ENCODE data around the gene NEK8. TPM values are rescaled to one million over a fixed set of nuclear protein-coding genes. Genes with fewer than 3 reads are reported as not detected.
A peak's percentile ranks its signal among the peaks of the same experiment; 100 is the strongest.

The NEK8 gene
- total and polyA plus RNA-seq, 9 of the 15 experiments (the other 6 are each of a cell fraction or from before 2014, with no cell fraction given): 0.98 to 16.6 (median 4.6) TPM

DNA sequence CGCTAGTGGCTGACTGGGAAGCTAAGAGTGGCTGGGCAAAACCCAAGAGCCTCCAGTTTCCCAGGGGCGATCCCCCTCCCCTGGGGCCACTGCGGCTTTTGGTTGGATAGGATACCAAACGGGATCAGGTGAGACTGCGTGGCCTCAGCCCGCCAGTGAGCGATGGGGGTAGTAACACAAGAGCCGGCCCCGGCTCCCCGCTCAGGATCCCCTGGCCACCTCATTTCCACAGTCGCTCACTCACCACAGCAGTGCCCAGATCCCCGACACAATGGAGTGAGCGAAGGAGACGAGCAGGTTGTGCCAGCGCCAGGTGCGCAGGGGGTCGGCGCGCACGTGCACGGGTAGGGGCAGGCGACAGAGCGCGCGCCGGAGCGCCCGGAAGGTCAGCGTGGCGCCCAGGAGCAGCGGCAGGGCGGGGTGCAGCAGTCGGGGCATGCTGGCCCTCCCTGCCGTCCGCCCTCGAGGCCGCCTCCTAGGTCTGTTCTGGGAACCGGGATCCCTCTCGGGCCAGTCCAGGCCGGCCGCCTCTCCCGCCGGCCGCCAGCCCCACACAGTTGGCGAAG is 2.8 kb upstream of the NEK8 start:
- intact Hi-C loops (cut with micrococcal nuclease) (loop anchor here (2.0 to 10.0 kb wide), 7 partner anchors 87 to 389 kb away; partner anchors contain the start of genes DHRS13 and SPAG5), in situ Hi-C loops (cut with MboI) (no loop called here)
- ATAC-seq: peak; percentile 12
- Histone ChIP-seq H3K4me3 (peak overlapping the region; percentile 83), H3K9me1 (ENCODE audit: control insufficient read depth, insufficient read depth, low read length) (no peaks in the 10 kb centered on the region), H3K27ac (ENCODE audit: extremely low read depth, low read depth, low read length) (peak overlapping the region; percentile 95), H3K9me3 (replicated peaks; ENCODE audit: control insufficient read depth, insufficient read depth, low read depth, low read length) (no peaks in the 10 kb centered on the region), H4K20me1 (replicated peaks; ENCODE audit: control insufficient read depth, insufficient read depth, low read length) (peaks cover 42% of the 10 kb centered on the region), H2AFZ (ENCODE audit: low read depth, low read length) (peak overlapping the region; percentile 58), H3K79me2 (ENCODE audit: control insufficient read depth, insufficient read depth, low read length) (peaks cover 63% of the 10 kb centered on the region), H3K27me3 (ENCODE audit: control insufficient read depth in 2 of 2, insufficient read depth in 2 of 2, low read length in 2 of 2) (no peaks in the 10 kb centered on the region), H3K4me2 (ENCODE audit: insufficient read depth, low read length) (peak overlapping the region; percentile 99), H3K9ac (ENCODE audit: insufficient read depth in 1 of 2, low read depth in 2 of 2, low read length in 2 of 2) (peak overlapping the region; percentile 96 to 100), H3K36me3 (ENCODE audit: control insufficient read depth, insufficient read depth, low read length) (peaks cover 49% of the 10 kb centered on the region), H3K4me1 (replicated peaks in 1 of 2; ENCODE audit: control insufficient read depth in 2 of 2, insufficient read depth in 2 of 2, low read length in 2 of 2) (peaks cover 52 to 66% of the 10 kb centered on the region in 2 experiments)
- ChIA-PET CTCF (ENCODE audit: low intra/inter-chr PET ratio) (interaction anchor here (1.6 to 3.9 kb wide), 5 partner anchors 18 to 191 kb away, joined by 8 to 117 read pairs (median 14); partner anchors contain the start of genes DHRS13 and TRAF4), POLR2A (interaction anchor here (0.5 to 11.1 kb wide), 36 partner anchors 10 to 568 kb away, joined by 3 to 367 read pairs (median 4); partner anchors contain the start of genes BLTP2, DHRS13, FAM222B and NUFIP2)
- no TSS peak for BruUV-seq (replicated peaks)
- WGBS (ENCODE audit: insufficient coverage, low coverage, missing lambda C conversion rate): 2% methylated on average over 45 of the region's 45 CpGs
- peak; percentile 74 to 91 (median 87) for DNase-seq (ENCODE audit: extremely low read depth in 1 of 4, low spot score in 3 of 4)
- FAIRE-seq: no peak
- peak; percentile 73; the same call in 1 of the 2 replicates for TF ChIP-seq POLR2AphosphoS5 (IDR thresholded peaks at IDR 0.05; ENCODE audit: control insufficient read depth, insufficient read depth, low read depth, low read length)
- no peak for TF ChIP-seq DACH1 (IDR thresholded peaks at IDR 0.05; ENCODE audit: partially characterized antibody)
- no peak for TF ChIP-seq CBX3 (IDR thresholded peaks at IDR 0.05; ENCODE audit: borderline replicate concordance in 1 of 2, low read length in 2 of 2)
- TF ChIP-seq ASH1L (IDR thresholded peaks at IDR 0.05; ENCODE audit: borderline replicate concordance, low read depth, partially characterized antibody): no peak
- no peak for TF ChIP-seq GATAD2B (IDR thresholded peaks at IDR 0.05; ENCODE audit: borderline replicate concordance)
- TF ChIP-seq ZNF124 (CRISPR knock-in tag; IDR thresholded peaks at IDR 0.05): no peak
- peak; percentile 24; the same call in 1 of the 2 replicates for TF ChIP-seq HLTF (IDR thresholded peaks at IDR 0.05)
- TF ChIP-seq FOXJ2 (tag; IDR thresholded peaks at IDR 0.05): no peak
- TF ChIP-seq, protein P1, sequence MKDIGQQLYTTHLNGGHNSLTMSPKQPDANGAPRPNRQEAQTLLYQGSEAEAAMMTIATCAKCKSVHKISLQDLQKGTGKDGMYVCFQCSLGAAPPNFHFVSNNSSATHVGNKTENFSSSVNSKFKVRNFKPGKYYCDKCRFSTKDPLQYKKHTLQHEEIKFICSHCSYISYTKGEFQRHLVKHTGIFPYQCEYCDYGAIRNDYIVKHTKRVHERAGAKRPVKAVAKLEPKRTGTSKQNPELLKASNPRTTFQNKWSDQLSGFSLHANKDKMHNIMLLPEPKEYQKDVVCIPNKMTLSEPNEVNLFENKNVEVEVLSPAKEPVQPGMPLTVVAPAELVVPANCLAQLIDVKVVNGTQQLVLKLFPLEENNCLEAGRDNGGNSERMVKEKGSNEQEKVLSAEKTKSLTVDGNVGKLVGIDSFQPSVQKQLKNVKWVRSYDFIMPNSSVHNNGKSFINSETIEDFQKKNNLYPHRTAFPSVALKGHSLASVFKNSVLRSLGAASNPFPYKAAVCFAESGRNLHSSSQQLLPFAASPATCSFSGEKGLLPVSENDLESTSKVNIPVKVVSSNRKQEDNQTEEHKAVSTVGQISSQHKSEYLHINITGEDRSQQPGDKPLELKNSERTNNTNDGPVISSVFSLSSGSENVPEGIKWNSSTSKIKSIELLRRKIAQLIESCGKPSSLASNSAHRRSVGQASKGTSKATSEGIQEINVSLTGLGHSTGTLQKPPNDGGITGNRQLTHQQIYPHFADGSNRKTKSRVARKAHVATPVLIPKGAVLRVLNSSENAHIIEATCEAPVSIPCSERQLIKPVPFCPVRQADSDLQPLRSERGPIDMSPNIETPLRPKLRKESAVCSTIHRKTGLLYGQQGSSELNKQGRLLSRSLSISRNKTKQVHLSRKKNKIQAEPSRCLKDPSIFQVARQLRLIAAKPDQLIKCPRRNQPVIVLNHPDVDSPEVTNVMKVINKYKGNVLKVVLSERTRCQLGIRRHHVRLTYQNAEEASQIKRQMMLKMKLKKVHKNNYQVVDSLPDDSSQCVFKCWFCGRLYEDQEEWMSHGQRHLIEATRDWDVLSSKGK (CRISPR knock-in tag; IDR thresholded peaks at IDR 0.05): no peak
- TF ChIP-seq TEAD1 (CRISPR knock-in tag; IDR thresholded peaks at IDR 0.05): peak in 1 of 2 experiments; percentile 73; a peak in 1 of 4 replicates
- peak; percentile 80 for TF ChIP-seq ZFX (CRISPR knock-in tag; IDR thresholded peaks at IDR 0.05)
- no peak for TF ChIP-seq THRAP3 (IDR thresholded peaks at IDR 0.05; ENCODE audit: borderline replicate concordance)
- no peak for TF ChIP-seq ETS2 (tag; IDR thresholded peaks at IDR 0.05; ENCODE audit: borderline replicate concordance, poor library complexity, severe bottlenecking)
- TF ChIP-seq CBX1 (IDR thresholded peaks at IDR 0.05; ENCODE audit: low read depth): no peak; the same call in 1 of the 2 replicates
- TF ChIP-seq CBFB (CRISPR knock-in tag; IDR thresholded peaks at IDR 0.05): peak; percentile 76
- no peak for TF ChIP-seq MCM3 (IDR thresholded peaks at IDR 0.05)
- peak; percentile 91 for TF ChIP-seq MYC (IDR thresholded peaks at IDR 0.05; ENCODE audit: low read depth, low read length)
- TF ChIP-seq MYC (CRISPR knock-in tag; IDR thresholded peaks at IDR 0.05; ENCODE audit: borderline replicate concordance, low read depth): peak; percentile 90; the same call in 1 of the 2 replicates

Measured in K562 (cell line).